ENCODE data around the gene HNRNPF.

DNA sequence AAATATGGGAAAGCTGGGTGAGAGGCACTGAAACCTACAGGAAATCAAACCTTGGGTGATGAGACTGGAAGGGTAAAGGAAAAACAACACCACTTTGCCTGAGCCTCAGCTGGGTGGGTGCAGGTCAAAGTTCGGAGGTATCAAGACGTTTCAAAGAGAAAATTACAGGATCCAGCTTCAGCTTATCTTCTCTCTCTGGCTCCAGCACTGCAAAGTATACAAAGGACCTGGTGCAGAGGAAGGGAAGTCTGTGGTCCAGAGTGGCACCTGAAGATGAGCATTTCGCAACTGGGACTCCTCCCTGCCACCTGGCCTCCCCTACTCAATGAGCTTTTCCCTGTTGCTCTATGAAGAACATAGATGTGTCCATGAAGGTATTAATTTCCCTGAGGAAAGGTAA, 44.0 kb downstream of the HNRNPF start:
- no peak for TF ChIP-seq POLR2A (IDR thresholded peaks at IDR 0.05; ENCODE audit: low read depth, low read length)
- TF ChIP-seq USF2 (IDR thresholded peaks at IDR 0.05; ENCODE audit: low read depth, low read length), result no peak
- TF ChIP-seq CEBPB (IDR thresholded peaks at IDR 0.05; ENCODE audit: low read depth, low read length), result no peak
